Measurements from ENCODE around the gene NXPH4. TPM values are rescaled to one million over a fixed set of nuclear protein-coding genes. Genes with fewer than 3 reads are reported as not detected.

The NXPH4 gene
- polyA plus RNA-seq, 1 experiment: 2.8 TPM

DNA sequence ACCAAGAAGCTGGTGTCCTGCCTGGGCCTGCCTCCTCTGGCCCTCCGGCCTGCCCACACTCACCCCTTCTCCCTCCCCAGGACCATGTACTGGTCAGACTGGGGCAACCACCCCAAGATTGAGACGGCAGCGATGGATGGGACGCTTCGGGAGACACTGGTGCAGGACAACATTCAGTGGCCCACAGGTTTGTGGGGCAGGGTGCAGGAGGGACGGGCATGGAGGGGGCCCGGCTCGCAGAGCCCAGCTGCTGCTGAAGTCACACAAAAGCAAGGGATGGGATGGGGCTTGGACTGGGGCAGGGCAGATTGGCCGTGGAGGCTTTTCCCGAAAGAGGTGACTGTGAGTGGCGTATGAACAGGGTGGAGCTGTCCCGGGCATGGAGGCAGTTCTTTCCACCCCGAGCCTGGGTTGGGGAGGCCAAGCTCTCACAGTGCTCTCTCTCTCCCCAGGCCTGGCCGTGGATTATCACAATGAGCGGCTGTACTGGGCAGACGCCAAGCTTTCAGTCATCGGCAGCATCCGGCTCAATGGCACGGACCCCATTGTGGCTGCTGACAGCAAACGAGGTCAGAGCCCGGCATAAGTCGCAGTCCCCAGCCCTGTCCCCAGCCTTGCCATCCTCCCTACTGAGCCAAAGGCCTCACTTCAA lies 7.8 kb upstream of the NXPH4 start:
- DNase-seq (ENCODE audit: low read depth): no peak
- TF ChIP-seq, protein P1, sequence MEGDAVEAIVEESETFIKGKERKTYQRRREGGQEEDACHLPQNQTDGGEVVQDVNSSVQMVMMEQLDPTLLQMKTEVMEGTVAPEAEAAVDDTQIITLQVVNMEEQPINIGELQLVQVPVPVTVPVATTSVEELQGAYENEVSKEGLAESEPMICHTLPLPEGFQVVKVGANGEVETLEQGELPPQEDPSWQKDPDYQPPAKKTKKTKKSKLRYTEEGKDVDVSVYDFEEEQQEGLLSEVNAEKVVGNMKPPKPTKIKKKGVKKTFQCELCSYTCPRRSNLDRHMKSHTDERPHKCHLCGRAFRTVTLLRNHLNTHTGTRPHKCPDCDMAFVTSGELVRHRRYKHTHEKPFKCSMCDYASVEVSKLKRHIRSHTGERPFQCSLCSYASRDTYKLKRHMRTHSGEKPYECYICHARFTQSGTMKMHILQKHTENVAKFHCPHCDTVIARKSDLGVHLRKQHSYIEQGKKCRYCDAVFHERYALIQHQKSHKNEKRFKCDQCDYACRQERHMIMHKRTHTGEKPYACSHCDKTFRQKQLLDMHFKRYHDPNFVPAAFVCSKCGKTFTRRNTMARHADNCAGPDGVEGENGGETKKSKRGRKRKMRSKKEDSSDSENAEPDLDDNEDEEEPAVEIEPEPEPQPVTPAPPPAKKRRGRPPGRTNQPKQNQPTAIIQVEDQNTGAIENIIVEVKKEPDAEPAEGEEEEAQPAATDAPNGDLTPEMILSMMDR (IDR thresholded peaks at IDR 0.05; ENCODE audit: insufficient read depth, low read depth, low read length): no peak
- no peak overlapping the region for H3K4me3 ChIP-seq (ENCODE audit: low read depth, low read length)
- no peaks in the 10 kb centered on the region for H3K27me3 ChIP-seq (ENCODE audit: control insufficient read depth, insufficient read depth, low read length)
- POLR2A ChIA-PET: no interaction called here
- peaks cover 74% of the 10 kb centered on the region for H3K36me3 ChIP-seq (ENCODE audit: control insufficient read depth, insufficient read depth, low read length)
- CTCF ChIA-PET: interaction anchor here (14.9 kb wide), 1 partner anchor 33 kb away, joined by 334 read pairs; a partner anchor contains a TSS

DNA sequence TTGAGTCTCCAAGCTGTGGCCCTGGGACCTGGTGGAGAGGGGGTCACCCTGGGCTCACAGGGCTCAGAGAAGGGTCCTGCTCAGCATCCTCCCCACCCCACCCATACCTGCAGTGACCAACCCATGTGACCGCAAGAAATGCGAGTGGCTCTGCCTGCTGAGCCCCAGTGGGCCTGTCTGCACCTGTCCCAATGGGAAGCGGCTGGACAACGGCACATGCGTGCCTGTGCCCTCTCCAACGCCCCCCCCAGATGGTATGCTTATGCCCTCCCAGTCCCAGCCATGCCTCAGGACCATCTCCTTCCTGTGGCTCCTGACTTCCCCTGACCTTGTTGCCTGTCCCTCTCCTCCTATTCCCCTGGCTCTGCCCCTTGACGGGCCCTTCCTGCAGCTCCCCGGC lies 6.7 kb upstream of the NXPH4 start:
- no peak for DNase-seq (ENCODE audit: low read depth)
- ChIA-PET POLR2A (no interaction called here), CTCF (interaction anchor here (14.9 kb wide), 1 partner anchor 32 kb away, joined by 334 read pairs; a partner anchor contains a TSS)
- no peaks in the 10 kb centered on the region for H3K27me3 ChIP-seq (ENCODE audit: control insufficient read depth, insufficient read depth, low read length)
- peaks cover 63% of the 10 kb centered on the region for H3K36me3 ChIP-seq (ENCODE audit: control insufficient read depth, insufficient read depth, low read length)
- TF ChIP-seq, protein P1 (IDR thresholded peaks at IDR 0.05; ENCODE audit: insufficient read depth, low read depth, low read length): no peak
- no peak overlapping the region for H3K4me3 ChIP-seq (ENCODE audit: low read depth, low read length)

DNA sequence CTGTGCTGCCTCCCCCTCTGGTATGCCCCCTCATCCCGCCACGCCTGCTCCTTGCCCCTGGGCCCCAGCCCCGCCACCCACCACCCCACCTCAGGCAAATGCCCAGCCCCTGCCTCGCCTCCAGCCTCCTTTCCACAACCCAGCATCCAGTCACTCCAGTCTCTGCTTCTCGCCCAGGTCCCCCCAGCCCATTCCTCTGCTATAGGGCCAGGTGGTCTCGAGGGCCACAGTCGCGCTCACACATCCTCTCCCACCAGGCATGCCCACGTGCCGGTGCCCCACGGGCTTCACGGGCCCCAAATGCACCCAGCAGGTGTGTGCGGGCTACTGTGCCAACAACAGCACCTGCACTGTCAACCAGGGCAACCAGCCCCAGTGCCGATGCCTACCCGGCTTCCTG lies 6.1 kb upstream of the NXPH4 start:
- ChIA-PET POLR2A (no interaction called here), CTCF (interaction anchor here (5.9 to 14.9 kb wide), 2 partner anchors 19 to 31 kb away, joined by 135 to 334 read pairs; partner anchors contain the start of gene SHMT2)
- no peak for DNase-seq (ENCODE audit: low read depth)
- TF ChIP-seq, protein P1 (IDR thresholded peaks at IDR 0.05; ENCODE audit: insufficient read depth, low read depth, low read length): no peak
- Histone ChIP-seq H3K36me3 (ENCODE audit: control insufficient read depth, insufficient read depth, low read length) (peaks cover 58% of the 10 kb centered on the region), H3K27me3 (ENCODE audit: control insufficient read depth, insufficient read depth, low read length) (no peaks in the 10 kb centered on the region), H3K4me3 (ENCODE audit: low read depth, low read length) (no peak overlapping the region)

DNA sequence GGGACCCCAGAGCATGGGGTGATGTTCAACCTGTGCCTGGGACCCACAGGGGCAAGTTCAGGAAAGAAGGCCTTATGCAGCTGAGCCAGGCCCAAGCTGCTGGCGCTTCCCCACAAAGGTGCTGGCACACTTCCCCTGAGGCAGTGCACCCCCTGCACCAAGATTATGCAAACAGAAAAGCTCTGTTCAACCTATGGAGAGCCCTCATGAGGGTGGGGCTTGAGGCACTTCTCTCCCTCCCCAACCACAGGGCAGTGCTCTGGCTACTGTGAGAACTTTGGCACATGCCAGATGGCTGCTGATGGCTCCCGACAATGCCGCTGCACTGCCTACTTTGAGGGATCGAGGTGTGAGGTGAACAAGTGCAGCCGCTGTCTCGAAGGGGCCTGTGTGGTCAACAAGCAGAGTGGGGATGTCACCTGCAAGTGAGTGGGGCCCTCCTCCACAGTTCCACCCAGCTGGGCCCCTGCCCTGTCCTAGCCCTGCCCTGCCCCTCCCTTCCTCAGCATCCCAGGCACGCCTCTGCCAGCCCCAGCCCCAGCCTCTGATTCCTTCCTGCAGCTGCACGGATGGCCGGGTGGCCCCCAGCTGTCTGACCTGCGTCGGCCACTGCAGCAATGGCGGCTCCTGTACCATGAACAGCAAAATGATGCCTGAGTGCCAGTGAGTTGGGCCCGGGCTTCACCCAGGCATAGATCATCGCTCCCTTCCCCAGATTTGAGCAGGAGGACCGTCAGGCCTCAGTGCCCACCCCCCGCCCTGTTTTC lies 5.5 kb upstream of the NXPH4 start:
- CTCF ChIA-PET: interaction anchor here (4.3 to 14.9 kb wide), 3 partner anchors 19 to 88 kb away, joined by 21 to 334 read pairs (median 135); partner anchors contain the start of gene SHMT2

More for the DNA sequence above, 5.5 kb upstream of the NXPH4 start:
- TF ChIP-seq, protein P1 (IDR thresholded peaks at IDR 0.05; ENCODE audit: insufficient read depth, low read depth, low read length): no peak
- Histone ChIP-seq H3K36me3 (ENCODE audit: control insufficient read depth, insufficient read depth, low read length) (peaks cover 52% of the 10 kb centered on the region), H3K4me3 (ENCODE audit: low read depth, low read length) (no peak overlapping the region), H3K27me3 (ENCODE audit: control insufficient read depth, insufficient read depth, low read length) (no peaks in the 10 kb centered on the region)
- POLR2A ChIA-PET: no interaction called here
- DNase-seq (ENCODE audit: low read depth): no peak

Measured in BJ (cell line).